Smooth muscle cell (in vitro differentiated cells): ENCODE measurements around the gene SDR9C7. TPM values are rescaled to one million over a fixed set of nuclear protein-coding genes. Genes with fewer than 3 reads are reported as not detected.
"Not testable (repeated sequence)": the region's sequence is repeated elsewhere in the genome, so short reads cannot be mapped to it uniquely, and the experiment has no call there.

Experiments
- DNase-seq: peaks from one replicate; lab custom pipeline; 2025; ENCODE audit not compliant: unreplicated experiment; lab: John Stamatoyannopoulos, UW
- H2AFZ ChIP-seq: fragments of 200-600 bp; sonication (generic); 2 replicates; pipeline ENCODE4 v1.6.0; 2016; ENCODE audit warnings: antibody characterized with exemption, low read depth, mild to moderate bottlenecking
- H3F3A ChIP-seq: fragments of 200-600 bp; sonication (generic); 2 replicates; pipeline ENCODE4 v1.6.0; 2017; ENCODE audit warnings: antibody characterized with exemption, low read depth
- H3K27ac ChIP-seq: fragments of 200-600 bp; sonication (generic); 2 replicates; pipeline ENCODE4 v1.5.1; 2016; ENCODE audit warnings: low read depth, mild to moderate bottlenecking
- H3K27me3 ChIP-seq: fragments of 200-600 bp; sonication (generic); 2 replicates; pipeline ENCODE4 v1.6.1; 2016; ENCODE audit warnings: low read depth, mild to moderate bottlenecking
- H3K36me3 ChIP-seq: fragments of 200-600 bp; sonication (generic); 2 replicates; pipeline ENCODE4 v1.5.1; 2016; ENCODE audit warnings: low read depth
- H3K4me1 ChIP-seq: fragments of 200-600 bp; sonication (generic); 2 replicates; pipeline ENCODE4 v1.5.1; 2016; ENCODE audit warnings: low read depth
- H3K4me2 ChIP-seq: fragments of 200-600 bp; sonication (generic); 2 replicates; pipeline ENCODE4 v1.6.0; 2016; ENCODE audit warnings: mild to moderate bottlenecking
- H3K4me3 ChIP-seq: fragments of 200-600 bp; sonication (generic); 2 replicates; pipeline ENCODE4 v1.5.1; 2016; ENCODE audit warnings: mild to moderate bottlenecking
- H3K79me2 ChIP-seq: fragments of 200-600 bp; sonication (generic); 2 replicates; pipeline ENCODE4 v1.6.0; 2016; ENCODE audit warnings: low read depth, mild to moderate bottlenecking
- H3K9ac ChIP-seq: fragments of 200-600 bp; sonication (generic); 2 replicates; pipeline ENCODE4 v1.6.0; 2016; ENCODE audit warnings: low read depth
- H3K9me3 ChIP-seq: fragments of 200-600 bp; sonication (generic); replicated peaks from 2 replicates; pipeline ENCODE4 v1.5.1; 2016; ENCODE audit warnings: low read depth
- H4K20me1 ChIP-seq: fragments of 200-600 bp; sonication (generic); 2 replicates; pipeline ENCODE4 v1.6.0; 2016; ENCODE audit warnings: low read depth
- WGBS: methylation state at CpG from one replicate; pipeline ENCODE4 v1.1.7; 2016; ENCODE audit warnings: low lambda C conversion rate; 5-methylcytosine and 5-hydroxymethylcytosine counted together
- polyA plus RNA-seq: library from polyadenylated mRNA; unstranded; fragments of >200 nt; fragmentation: Nextera tagmentation; extraction: Ambion mirVana; gene quantifications from 2 replicates; pipeline ENCODE4 v1.2.1, GENCODE V29; 2016
- total RNA-seq: library from RNA; depleted of rRNA; stranded (reverse); fragments of >200 nt; gene quantifications from 2 replicates; pipeline ENCODE4 v1.2.3, GENCODE V29; 2014
- TF ChIP-seq, protein P1 (sequence below): fragments of 200-600 bp; sonication (generic); IDR thresholded peaks from 2 replicates; pipeline ENCODE4 v1.5.1; 2017; ENCODE audit warnings: borderline replicate concordance, mild to moderate bottlenecking, antibody characterized with exemption; ENCODE audit not compliant: insufficient read depth, poor library complexity, severe bottlenecking

SDR9C7 gene
- total and polyA plus RNA-seq, 2 experiments from 2014 or later, result 0.83 to 1.1 TPM

DNA sequence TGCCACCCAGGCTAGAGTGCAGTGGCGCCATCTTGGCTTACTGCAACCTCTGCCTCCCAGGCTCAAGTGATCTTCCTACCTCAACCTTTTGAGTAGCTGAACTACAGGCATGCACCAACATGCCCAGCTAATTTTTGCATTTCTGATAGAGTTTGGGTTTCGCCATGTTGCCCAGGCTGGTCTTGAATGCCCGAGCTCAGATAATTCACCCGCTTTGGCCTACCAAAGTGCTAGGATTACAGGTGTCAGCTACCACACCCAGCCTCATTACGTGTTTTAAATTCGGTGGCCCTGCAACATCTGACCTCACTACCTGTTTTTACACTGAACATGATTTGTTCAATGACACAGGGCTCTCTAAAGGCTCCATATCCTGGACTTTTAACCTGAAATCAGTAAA is 46.1 kb upstream of the SDR9C7 start:
- Histone ChIP-seq H3K9me3 (no peaks in the 10 kb centered on the region), H3K36me3 (no peaks in the 10 kb centered on the region), H3K9ac (no peak overlapping the region), H3F3A (no peaks in the 10 kb centered on the region), H3K27ac (no peak overlapping the region), H4K20me1 (no peaks in the 10 kb centered on the region), H3K79me2 (no peaks in the 10 kb centered on the region), H3K4me2 (no peak overlapping the region), H3K27me3 (no peaks in the 10 kb centered on the region), H3K4me1 (no peaks in the 10 kb centered on the region), H3K4me3 (no peak overlapping the region), H2AFZ (no peak overlapping the region)
- TF ChIP-seq, protein P1, sequence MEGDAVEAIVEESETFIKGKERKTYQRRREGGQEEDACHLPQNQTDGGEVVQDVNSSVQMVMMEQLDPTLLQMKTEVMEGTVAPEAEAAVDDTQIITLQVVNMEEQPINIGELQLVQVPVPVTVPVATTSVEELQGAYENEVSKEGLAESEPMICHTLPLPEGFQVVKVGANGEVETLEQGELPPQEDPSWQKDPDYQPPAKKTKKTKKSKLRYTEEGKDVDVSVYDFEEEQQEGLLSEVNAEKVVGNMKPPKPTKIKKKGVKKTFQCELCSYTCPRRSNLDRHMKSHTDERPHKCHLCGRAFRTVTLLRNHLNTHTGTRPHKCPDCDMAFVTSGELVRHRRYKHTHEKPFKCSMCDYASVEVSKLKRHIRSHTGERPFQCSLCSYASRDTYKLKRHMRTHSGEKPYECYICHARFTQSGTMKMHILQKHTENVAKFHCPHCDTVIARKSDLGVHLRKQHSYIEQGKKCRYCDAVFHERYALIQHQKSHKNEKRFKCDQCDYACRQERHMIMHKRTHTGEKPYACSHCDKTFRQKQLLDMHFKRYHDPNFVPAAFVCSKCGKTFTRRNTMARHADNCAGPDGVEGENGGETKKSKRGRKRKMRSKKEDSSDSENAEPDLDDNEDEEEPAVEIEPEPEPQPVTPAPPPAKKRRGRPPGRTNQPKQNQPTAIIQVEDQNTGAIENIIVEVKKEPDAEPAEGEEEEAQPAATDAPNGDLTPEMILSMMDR, result no peak
- 89% methylated on average over 6 of the region's 6 CpGs for WGBS
- no peak for DNase-seq

DNA sequence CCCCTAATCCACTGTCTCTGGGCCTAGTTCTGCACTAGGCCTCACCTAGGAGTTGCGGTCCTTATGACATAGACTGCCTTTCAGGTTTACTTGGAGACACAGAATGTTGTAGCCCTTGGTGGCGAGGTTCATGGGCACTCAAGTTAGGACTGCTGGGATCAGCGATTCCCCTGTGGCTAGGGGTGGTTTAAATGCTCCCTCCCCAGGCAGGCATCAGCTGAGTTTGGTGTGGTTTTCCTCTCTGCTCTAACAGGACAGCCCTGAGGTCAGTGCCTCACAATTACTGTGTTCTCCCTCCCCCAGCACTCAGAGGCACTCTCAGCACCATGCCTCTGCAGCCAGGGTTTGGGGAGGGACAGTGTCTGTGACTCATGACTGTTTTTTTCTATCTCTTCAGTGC is 45.4 kb upstream of the SDR9C7 start:
- no peaks in the 10 kb centered on the region for H3K4me1 ChIP-seq
- H3K4me2 ChIP-seq, result no peak overlapping the region
- DNase-seq, result no peak
- H4K20me1 ChIP-seq, result no peaks in the 10 kb centered on the region
- TF ChIP-seq, protein P1, result no peak
- no peaks in the 10 kb centered on the region for H3K79me2 ChIP-seq
- H2AFZ ChIP-seq, result no peak overlapping the region
- no peaks in the 10 kb centered on the region for H3F3A ChIP-seq
- H3K9ac ChIP-seq, result no peak overlapping the region
- no peak overlapping the region for H3K4me3 ChIP-seq
- no peaks in the 10 kb centered on the region for H3K36me3 ChIP-seq
- H3K27me3 ChIP-seq, result no peaks in the 10 kb centered on the region
- H3K9me3 ChIP-seq, result no peaks in the 10 kb centered on the region
- no peak overlapping the region for H3K27ac ChIP-seq
- WGBS, result 85% methylated on average over 3 of the region's 3 CpGs

DNA sequence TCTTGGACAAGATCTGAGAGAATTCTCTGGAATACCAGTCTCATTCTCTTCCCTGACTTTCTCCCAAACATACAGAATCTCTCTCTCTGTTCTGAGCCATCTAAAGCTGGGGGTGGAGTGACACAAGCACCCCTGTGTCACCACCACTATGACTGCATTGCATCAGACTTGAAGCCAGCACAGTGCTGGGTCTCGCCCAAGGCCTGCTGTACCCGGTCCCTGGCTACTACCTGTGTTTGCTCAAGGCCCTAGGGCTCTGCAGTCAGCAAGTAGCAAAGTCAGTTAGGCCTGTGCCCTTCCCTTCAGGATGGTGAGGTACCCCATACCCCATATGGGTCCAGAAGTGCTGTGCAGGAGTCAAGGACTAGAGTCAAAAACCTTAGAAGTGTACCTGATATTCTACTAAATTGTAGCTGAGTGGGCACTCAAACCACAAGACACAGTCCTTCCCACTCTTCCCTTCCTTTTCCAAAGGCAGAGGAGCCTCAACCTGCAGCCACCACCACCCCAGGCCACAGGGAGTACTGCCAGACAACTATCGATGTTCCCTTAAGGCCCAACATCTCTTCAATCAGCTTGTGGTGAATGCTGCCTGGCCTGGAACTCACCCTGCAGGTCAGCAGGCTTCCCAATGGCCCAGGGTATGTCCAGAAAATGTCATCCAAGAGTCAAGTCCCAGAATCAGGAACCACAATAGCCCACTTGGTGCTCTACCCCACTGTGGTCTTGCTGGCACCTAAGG is 44.4 kb upstream of the SDR9C7 start:
- no peaks in the 10 kb centered on the region for H3F3A ChIP-seq
- H3K4me3 ChIP-seq, result no peak overlapping the region
- H3K27me3 ChIP-seq, result no peaks in the 10 kb centered on the region
- H3K9ac ChIP-seq, result no peak overlapping the region
- H3K4me2 ChIP-seq, result no peak overlapping the region
- no peak for DNase-seq
- no peaks in the 10 kb centered on the region for H3K9me3 ChIP-seq
- H3K4me1 ChIP-seq, result no peaks in the 10 kb centered on the region
- 85% methylated on average over 3 of the region's 3 CpGs for WGBS
- no peak overlapping the region for H3K27ac ChIP-seq
- no peaks in the 10 kb centered on the region for H3K79me2 ChIP-seq
- TF ChIP-seq, protein P1, result no peak
- H4K20me1 ChIP-seq, result no peaks in the 10 kb centered on the region
- no peaks in the 10 kb centered on the region for H3K36me3 ChIP-seq
- H2AFZ ChIP-seq, result no peak overlapping the region

DNA sequence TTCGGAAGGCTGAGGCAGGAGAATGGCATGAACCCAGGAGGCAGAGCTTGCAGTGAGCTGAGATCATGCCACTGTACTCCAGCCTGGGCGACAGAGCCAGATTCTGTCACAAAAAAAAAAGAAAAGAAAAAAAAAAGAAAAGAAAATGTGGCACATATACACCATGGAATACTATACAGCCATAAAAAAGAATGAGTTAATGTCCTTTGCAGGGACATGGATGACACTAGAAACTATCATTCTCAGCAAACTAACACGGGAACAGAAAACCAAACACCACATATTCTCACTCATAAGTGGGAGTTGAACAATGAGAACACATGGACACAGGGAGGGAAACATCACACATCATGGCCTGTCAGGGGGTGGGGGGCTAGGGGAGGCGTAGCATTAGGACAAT is 43.2 kb upstream of the SDR9C7 start:
- not testable (repeated sequence) for H3K79me2 ChIP-seq, H3K4me1 ChIP-seq, H3K4me3 ChIP-seq, H3F3A ChIP-seq, H3K27ac ChIP-seq, H3K27me3 ChIP-seq, H4K20me1 ChIP-seq, H3K9me3 ChIP-seq, H3K9ac ChIP-seq, H3K36me3 ChIP-seq, DNase-seq, H2AFZ ChIP-seq, H3K4me2 ChIP-seq
- 87% methylated on average over 4 of the region's 4 CpGs for WGBS

DNA sequence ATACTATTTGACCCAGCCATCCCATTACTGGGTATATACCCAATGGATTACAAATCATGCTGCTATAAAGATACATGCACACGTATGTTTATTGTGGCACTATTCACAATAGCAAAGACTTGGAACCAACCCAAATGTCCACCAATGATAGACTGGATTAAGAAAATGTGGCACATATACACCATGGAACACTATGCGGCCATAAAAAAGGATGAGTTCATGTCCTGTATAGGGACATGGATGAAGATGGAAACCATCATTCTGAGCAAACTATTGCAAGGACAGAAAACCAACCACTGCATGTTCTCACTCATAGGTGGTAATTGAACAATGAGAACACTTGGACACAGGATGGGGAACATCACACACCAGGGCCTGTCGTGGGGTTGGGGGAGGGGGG is 40.0 kb upstream of the SDR9C7 start:
- H3K27ac ChIP-seq, H2AFZ ChIP-seq, H3K9ac ChIP-seq, H3F3A ChIP-seq, H3K36me3 ChIP-seq, DNase-seq, H3K4me3 ChIP-seq, H3K9me3 ChIP-seq, H3K79me2 ChIP-seq, H4K20me1 ChIP-seq, H3K4me2 ChIP-seq, H3K27me3 ChIP-seq, H3K4me1 ChIP-seq: not testable (repeated sequence)
- 89% methylated on average over 3 of the region's 3 CpGs for WGBS

DNA sequence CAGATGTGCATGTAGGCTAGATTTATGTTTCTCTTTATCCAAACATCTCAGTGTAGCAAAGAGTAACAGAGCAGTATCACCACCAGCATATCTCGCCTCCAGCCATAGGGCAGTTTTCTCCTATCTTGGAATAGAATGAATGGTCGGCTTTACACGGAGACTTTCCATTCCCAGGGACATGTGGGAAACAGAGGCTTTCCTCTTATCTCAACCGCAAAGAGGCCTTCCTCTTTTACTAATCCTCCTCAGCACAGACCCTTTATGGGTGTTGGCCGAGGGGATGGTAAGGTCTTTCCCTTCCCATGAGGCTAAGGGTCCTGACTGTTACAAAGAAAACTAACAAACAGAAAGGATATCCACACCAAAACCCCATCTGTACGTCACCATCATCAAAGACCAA is 34.7 kb upstream of the SDR9C7 start:
- not testable (repeated sequence) for H3K4me3 ChIP-seq, H3K27ac ChIP-seq, H2AFZ ChIP-seq, H3K79me2 ChIP-seq, H3K27me3 ChIP-seq, H3K36me3 ChIP-seq, H3F3A ChIP-seq, H3K9me3 ChIP-seq, H4K20me1 ChIP-seq, H3K9ac ChIP-seq, DNase-seq, H3K4me1 ChIP-seq
- peak overlapping the region; percentile 52 for H3K4me2 ChIP-seq
- 16% methylated on average over 6 of the region's 6 CpGs for WGBS
